Stimulated activated CD8-positive, alpha-beta memory T cell treated with anti-CD3 and anti-CD28 coated beads, Interleukin-7, amount 100 ng/mL, for 1 hour (primary cell): ENCODE measurements around the gene TNFRSF13B.
"Not testable (repeated sequence)": the region's sequence is repeated elsewhere in the genome, so short reads cannot be mapped to it uniquely, and the experiment has no call there.

Source experiments
- DNase-seq, 2 donors: peaks; one replicate each; pipeline ENCODE4 v3.0.0-alpha.2; 2020; ENCODE audit warnings: low read depth in 2 of 2

TNFRSF13B gene

DNA sequence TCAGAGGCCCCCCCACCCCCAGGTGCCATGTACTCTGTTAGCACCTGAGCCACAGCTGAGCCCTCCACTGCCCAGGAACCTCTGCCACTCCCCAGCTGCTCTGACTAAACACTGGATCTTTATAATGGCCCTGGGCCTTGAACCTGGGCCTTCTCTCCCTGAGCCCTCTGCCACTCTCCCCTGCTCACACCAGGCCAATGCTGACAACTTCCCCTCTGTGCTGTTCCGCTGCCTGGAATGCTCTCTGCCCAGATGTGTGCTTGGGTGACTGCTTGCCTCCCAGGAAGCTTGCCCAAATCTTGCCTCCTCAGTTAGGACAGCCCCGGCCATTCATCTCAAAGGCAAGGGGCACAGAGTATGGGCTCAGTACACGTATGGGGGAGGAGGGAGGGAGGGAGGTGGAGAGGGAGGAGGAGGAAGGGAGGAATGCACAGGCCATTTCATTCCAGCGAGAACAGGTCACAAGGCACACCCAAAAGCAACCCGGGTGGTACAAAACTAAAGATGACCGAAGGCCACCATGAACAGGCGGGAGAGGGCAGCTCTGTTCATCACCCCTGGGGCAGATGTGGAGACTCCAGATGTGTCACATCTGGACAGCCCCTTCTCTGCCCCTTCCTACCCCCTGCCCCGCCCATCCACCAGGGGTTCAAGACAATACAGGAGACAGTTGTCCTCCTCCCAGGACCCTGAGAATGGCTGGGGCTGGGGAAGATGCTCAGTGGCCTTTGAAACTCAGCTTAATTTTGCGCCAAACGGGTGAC lies 15.3 kb upstream of the TNFRSF13B start:
- no peak for DNase-seq

- DNase-seq: no peak
Observed at GRCh38 chr17:16986391-16986790, 14.5 kb upstream of the TNFRSF13B start.

- DNase-seq: no peak
Observed at GRCh38 chr17:16981928-16982327, 10.0 kb upstream of the TNFRSF13B start.

DNA sequence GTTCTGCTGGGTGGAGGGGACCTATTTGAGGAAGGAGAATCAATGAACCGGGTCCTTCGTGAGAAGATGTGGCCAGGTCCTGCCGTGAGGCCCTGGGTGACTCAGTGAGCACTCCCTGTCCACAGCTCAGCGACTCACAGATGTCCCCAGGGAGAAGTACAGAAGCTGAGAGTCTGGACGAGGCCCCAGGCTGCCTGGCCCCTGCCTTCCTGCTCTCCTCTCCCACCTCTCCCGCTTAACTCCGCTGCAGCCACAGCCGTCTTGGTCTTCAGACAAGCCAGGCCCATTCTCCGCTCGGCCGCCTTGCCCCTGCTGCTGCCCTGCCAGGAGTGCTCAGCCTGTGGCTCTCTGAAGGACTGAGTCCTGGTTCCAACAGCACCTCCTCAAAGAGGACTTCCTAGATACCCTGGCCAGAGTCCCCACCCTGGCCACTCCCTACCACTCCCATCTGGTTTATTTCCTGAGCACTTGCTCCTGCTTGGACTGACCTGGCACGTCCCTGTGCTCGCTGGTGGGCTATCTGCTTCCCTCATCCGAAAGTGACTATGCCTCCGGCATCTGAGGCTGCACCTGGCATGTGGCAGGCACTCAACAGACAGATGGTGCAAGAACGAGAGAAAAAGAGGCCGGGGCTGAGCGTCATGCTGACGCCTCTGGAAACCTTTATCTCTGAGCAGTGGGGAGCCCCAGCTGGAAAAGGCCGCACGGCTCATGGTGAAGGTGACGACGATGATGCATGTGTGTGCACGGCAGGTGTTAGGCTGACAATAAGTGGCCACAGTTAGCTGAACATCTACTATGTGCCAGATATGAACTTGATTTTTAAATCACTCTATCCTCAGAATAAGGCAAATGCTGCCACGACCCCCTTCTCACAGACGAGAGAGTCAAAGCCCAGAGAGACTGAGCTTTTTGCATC lies 9.2 kb upstream of the TNFRSF13B start:
- DNase-seq: no peak

- no peak for DNase-seq
Observed at GRCh38 chr17:16980061-16980460, 8.1 kb upstream of the TNFRSF13B start.

DNA sequence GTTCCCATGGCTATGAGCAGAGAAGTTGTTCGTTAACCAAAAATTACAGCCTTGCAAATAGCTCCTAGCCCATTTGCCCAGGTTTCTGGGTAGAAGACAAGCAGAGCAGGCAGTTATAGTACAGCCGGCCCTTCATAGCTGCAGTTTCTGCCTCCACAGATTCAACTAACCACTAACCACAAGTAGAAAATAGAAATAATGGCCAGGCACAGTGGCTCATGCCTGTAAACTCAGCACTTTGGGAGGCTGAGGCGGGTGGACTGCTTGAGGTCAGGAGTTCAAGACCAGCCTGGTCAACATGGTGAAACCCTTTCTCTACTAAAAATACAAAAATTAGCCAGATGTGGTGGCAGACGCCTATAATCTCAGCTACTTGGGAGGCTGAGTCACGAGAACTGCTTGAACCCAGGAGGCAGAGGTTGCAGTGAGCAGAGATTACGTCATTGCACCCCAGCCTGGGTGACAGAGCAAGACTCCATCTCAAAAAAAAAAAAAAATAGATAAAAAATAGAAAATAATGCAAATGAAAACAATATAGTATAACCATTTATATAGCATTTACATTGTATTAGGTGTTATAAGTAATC lies 7.4 kb upstream of the TNFRSF13B start:
- DNase-seq: not testable (repeated sequence)

GRCh38 chr17:16977932-16978331 lies 6.0 kb upstream of the TNFRSF13B start:
- DNase-seq: no peak

GRCh38 chr17:16976725-16977550 lies 5.0 kb upstream of the TNFRSF13B start:
- no peak for DNase-seq

DNA sequence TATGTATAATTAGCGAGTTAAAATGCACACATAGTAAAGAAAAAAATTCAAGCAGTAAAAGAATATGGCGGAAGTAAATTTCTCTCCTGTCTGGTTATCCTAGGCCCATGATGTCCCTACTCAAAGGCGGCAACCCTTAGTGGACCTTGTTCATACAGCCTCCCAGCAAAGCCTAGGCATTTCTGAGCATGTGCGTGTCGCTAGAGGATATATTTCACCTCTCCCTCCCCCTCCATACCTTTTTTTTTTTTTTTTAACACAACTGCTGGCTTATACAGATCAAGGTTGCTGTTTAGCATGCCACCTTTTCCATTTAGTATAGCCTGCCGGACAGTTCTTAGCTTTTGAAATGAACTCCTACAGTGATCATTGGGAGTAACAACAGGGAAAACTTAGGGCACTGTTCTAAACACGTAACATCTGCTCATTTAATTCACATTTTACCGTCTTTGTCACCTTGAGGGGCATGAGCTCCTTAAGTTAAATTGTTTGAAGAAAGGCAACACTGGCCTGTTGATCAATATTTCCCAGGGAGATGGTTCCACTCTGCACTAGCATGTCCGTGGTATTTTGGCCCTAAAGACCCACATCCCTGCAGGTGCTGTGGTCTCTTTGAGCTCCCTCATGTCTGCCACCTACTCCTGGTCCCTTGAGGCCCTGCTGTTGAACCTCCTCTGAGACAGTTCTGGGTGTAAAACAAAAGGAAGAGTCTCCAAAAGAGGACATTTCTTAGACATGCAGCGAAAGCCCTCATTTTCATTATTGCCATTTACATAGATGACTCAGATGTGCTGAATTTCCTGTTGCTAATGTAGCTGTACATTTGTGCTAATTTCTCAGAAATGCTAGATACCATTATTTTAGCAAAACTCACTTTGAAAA lies 4.1 kb upstream of the TNFRSF13B start:
- DNase-seq: no peak

- no peak for DNase-seq
Observed at GRCh38 chr17:16975277-16975651, 3.3 kb upstream of the TNFRSF13B start.

DNA sequence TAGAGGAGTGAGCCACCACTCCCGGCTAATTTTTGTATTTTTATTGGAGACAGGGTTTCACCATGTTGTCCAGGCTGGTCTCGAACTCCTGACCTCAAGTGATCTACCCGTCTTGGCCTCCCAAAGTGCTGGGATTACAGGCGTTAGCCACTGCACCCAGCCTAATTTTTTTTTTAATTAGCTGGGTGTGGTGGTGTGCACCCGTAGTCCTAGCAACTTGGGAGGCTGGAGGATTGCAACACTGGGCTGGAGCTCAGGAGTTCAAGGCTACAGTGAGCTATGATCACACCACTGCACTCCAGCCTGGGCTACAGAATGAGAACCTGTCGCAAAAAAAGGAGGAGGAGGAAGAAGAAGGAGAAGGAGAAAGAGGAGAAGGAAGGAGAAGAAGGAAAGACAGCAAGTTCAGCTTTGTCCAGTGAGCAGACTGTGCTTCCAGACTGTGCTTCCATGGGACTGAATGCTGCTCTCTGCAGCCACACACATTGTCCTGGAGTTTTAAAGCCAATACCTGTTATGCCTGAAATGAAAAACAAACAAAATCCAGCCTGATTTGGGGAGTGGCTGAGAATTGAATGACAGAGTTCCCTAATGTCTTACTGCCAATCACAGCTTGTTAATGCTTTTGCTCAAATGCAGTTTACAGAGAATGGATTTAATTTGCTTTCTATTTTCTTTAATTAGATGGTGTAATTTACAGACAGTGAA lies 2.8 kb upstream of the TNFRSF13B start:
- no peak for DNase-seq

GRCh38 chr17:16973760-16974540 lies 2.0 kb upstream of the TNFRSF13B start:
- no peak for DNase-seq

GRCh38 chr17:16973043-16973442 lies 1.1 kb upstream of the TNFRSF13B start:
- not testable (repeated sequence) for DNase-seq

DNA sequence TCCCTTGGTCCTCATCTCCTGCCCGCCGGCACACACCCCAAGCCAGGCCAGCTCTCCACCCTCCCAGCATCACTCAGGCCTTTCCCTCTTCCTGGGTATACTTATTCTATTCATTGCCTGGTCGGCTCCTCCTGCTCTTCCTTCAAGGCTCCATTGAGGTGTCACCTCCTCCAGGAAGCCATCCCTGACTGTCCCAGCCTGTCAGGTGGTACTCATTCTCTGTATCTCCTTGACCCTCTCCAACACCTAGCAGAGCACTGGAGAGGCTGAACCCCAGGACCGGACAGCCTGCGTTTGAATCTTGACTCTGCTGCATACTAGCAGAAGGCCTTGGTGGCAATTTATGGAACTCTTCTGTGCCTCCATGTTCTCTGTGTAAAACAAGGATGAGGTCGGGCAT lies 428 bp upstream of the TNFRSF13B start:
- no peak for DNase-seq

- no peak for DNase-seq
Observed at GRCh38 chr17:16969931-16970906, 1.7 kb downstream of the TNFRSF13B start.

DNA sequence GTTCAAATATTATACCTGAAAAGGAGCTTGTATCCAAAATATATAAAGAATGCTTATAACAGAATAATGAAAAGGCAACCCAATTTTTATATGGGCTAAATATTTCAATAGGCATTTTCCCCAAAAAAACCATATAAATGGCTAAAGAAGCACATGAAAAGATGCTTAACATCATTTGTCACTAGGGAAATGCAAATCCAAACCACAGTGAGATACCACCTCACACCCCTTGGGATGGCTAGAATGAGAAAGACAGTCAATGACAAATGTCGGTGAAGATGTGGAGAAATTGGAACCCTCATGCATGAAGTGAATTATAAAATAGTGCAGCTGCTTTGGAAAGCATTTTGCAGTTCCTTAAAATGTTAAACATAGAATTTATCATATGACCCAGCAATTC lies 3.1 kb downstream of the TNFRSF13B start:
- no peak for DNase-seq

GRCh38 chr17:16962804-16963203 lies 9.1 kb downstream of the TNFRSF13B start:
- DNase-seq: no peak

- no peak for DNase-seq
Observed at GRCh38 chr17:16961792-16962191, 10.1 kb downstream of the TNFRSF13B start.
